ENCODE data around the gene GALT. TPM values are rescaled to one million over a fixed set of nuclear protein-coding genes. Genes with fewer than 3 reads are reported as not detected.
A peak's percentile ranks its signal among the peaks of the same experiment; 100 is the strongest.

Gene GALT
- total and polyA plus RNA-seq, 4 donors: 58.6 to 196 (median 115) TPM

DNA sequence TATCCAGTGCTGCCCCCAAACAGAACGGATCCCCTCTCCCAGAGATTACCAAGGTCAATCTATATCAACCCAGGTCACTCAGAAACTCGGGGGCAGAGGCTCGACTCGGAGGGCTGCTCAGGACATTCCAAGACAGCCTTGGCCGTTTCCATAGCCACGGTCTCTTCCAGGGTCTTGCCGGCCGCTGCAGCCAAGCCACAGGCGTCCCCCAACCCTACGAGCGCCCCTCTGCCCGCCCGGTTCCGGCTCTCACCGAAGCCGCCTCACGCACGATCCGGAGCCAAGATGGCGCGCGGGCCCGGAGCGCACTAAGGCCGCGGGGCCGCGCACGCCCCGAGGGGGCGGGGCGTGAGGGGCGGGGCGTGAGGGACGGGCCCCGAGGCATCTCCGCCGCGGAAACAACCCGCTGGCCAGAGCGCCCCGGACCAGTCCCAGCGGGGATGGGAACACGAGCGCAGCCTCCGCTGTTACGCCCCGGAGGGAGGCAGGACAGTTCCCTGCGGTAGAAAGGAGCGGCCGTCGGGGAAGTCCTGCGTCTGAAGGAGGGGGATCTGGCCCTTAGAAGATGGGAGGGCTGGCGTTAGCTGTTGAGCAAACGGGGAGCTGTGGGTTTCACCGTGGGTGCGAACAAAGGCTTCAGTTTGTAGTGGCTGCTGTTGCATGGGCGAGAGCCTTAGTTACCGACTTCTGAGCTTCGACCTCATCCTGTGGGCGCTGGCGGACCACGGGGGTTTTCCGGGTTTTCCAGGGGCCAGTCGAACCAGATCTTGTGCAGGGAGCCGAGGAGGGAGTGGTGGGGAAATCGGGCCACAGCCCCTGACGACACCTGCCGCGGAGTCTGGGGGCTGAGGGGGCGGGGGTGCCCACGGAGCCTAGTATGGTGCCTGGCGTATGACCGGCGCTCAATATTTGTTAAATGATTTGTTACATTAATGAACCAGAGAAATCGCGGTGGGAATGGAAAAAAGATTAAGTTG lies 34.4 kb upstream of the GALT start, which contains the start of gene RPP25L:
RPP25L (minus strand) TSS at position 287 of the 977 bp plus-strand sequence. CDS start 801 bp downstream, outside the sequence.
- Histone ChIP-seq H3K27ac (ENCODE audit: low read depth in 1 of 2, low read length in 2 of 2) (peak within 1 kb of the TSS; percentile 81 to 90), H3K4me1 (ENCODE audit: control insufficient read depth in 4 of 4, insufficient read depth in 4 of 4, low read length in 3 of 4) (peaks cover 11 to 29% (median 23%) of the 10 kb centered on the region in 4 donors), H3K4me3 (ENCODE audit: low read depth in 1 of 3, low read length in 3 of 3) (peak within 1 kb of the TSS; percentile 74 to 95 (median 87)), H3K9me3 (ENCODE audit: control insufficient read depth in 4 of 4, low read length in 3 of 4) (no peaks in the 10 kb centered on the region), H3K9ac (ENCODE audit: low read depth in 1 of 2, low read length in 2 of 2) (peak within 1 kb of the TSS; percentile 85 to 87), H3K27me3 (ENCODE audit: control insufficient read depth in 4 of 4, insufficient read depth in 4 of 4, low read length in 3 of 4) (no peaks in the 10 kb centered on the region), H3K36me3 (ENCODE audit: control insufficient read depth in 4 of 4, insufficient read depth in 3 of 4, low read depth in 1 of 4, low read length in 3 of 4) (peaks cover 0 to 24% (median 11%) of the 10 kb centered on the region in 4 donors)
- DNase-seq (ENCODE audit: low spot score): peak; percentile 90
- under 1% methylated on average over 77 of the region's 77 CpGs for WGBS
- peak in 1 of 2 donors; percentile 14 for TF ChIP-seq RAD21 (IDR thresholded peaks at IDR 0.05)
- TF ChIP-seq YY1 (IDR thresholded peaks at IDR 0.05): peak; percentile 91
- TF ChIP-seq, protein P1, sequence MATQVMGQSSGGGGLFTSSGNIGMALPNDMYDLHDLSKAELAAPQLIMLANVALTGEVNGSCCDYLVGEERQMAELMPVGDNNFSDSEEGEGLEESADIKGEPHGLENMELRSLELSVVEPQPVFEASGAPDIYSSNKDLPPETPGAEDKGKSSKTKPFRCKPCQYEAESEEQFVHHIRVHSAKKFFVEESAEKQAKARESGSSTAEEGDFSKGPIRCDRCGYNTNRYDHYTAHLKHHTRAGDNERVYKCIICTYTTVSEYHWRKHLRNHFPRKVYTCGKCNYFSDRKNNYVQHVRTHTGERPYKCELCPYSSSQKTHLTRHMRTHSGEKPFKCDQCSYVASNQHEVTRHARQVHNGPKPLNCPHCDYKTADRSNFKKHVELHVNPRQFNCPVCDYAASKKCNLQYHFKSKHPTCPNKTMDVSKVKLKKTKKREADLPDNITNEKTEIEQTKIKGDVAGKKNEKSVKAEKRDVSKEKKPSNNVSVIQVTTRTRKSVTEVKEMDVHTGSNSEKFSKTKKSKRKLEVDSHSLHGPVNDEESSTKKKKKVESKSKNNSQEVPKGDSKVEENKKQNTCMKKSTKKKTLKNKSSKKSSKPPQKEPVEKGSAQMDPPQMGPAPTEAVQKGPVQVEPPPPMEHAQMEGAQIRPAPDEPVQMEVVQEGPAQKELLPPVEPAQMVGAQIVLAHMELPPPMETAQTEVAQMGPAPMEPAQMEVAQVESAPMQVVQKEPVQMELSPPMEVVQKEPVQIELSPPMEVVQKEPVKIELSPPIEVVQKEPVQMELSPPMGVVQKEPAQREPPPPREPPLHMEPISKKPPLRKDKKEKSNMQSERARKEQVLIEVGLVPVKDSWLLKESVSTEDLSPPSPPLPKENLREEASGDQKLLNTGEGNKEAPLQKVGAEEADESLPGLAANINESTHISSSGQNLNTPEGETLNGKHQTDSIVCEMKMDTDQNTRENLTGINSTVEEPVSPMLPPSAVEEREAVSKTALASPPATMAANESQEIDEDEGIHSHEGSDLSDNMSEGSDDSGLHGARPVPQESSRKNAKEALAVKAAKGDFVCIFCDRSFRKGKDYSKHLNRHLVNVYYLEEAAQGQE (IDR thresholded peaks at IDR 0.05): peak; percentile 57
- TF ChIP-seq NR2F2 (IDR thresholded peaks at IDR 0.05): no peak
- TF ChIP-seq TAF1 (conservative IDR thresholded peaks at IDR 0.05): peak; percentile 62

DNA sequence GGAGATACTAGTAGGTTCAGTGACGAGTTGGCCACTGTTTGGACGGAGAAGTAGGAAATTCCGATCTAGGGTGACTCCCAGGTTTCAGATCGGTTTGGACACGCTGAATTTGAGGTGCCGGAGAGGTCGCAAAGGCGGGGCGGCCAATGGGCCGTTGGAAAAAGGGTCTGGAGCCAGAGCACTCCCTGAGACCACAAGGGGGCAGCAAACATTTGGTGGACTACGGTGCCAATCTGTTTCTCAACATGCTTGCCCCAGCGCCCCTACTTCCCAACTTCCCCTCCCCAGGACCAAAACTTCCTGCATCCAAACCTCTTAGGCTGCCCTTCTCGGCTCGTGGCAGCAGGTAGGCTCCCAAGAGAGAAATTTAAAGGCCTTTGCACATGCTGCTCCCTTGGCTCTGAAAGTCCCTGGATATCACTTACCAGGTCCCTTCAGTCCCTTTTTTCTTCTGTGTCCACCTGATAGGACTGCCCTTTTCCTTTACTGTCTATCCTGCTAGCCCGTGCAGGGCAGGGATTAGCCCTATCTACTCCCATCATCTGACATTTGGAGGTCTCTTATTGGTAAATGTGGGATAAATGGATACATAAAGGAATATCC lies 33.6 kb upstream of the GALT start:
- H3K27ac ChIP-seq (ENCODE audit: low read depth in 1 of 2, low read length in 2 of 2): peak overlapping the region; percentile 81 to 90
- 2% methylated on average over 15 of the region's 15 CpGs for WGBS
- DNase-seq (ENCODE audit: low spot score): peak; percentile 82
- peaks cover 0 to 32% (median 19%) of the 10 kb centered on the region in 4 donors for H3K36me3 ChIP-seq (ENCODE audit: control insufficient read depth in 4 of 4, insufficient read depth in 3 of 4, low read depth in 1 of 4, low read length in 3 of 4)
- peak overlapping the region; percentile 29 to 54 for H3K9ac ChIP-seq (ENCODE audit: low read depth in 1 of 2, low read length in 2 of 2)
- TF ChIP-seq GABPA (IDR thresholded peaks at IDR 0.05 in 1 of 2, conservative IDR thresholded peaks at IDR 0.05 in 1 of 2): peak in 1 of 2 donors; percentile 14
- TF ChIP-seq SP1 (IDR thresholded peaks at IDR 0.05): no peak
- TF ChIP-seq, protein P2, sequence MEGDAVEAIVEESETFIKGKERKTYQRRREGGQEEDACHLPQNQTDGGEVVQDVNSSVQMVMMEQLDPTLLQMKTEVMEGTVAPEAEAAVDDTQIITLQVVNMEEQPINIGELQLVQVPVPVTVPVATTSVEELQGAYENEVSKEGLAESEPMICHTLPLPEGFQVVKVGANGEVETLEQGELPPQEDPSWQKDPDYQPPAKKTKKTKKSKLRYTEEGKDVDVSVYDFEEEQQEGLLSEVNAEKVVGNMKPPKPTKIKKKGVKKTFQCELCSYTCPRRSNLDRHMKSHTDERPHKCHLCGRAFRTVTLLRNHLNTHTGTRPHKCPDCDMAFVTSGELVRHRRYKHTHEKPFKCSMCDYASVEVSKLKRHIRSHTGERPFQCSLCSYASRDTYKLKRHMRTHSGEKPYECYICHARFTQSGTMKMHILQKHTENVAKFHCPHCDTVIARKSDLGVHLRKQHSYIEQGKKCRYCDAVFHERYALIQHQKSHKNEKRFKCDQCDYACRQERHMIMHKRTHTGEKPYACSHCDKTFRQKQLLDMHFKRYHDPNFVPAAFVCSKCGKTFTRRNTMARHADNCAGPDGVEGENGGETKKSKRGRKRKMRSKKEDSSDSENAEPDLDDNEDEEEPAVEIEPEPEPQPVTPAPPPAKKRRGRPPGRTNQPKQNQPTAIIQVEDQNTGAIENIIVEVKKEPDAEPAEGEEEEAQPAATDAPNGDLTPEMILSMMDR (IDR thresholded peaks at IDR 0.05; ENCODE audit: low read depth, low read length, missing input control): peak; percentile 81
- TF ChIP-seq RXRA (IDR thresholded peaks at IDR 0.05): peak in 1 of 2 donors; percentile 25
- TF ChIP-seq HNF4A (conservative IDR thresholded peaks at IDR 0.05): peak in 1 of 2 donors; percentile 36
- TF ChIP-seq RAD21 (IDR thresholded peaks at IDR 0.05): peak; percentile 77 to 81
- TF ChIP-seq, protein P3, sequence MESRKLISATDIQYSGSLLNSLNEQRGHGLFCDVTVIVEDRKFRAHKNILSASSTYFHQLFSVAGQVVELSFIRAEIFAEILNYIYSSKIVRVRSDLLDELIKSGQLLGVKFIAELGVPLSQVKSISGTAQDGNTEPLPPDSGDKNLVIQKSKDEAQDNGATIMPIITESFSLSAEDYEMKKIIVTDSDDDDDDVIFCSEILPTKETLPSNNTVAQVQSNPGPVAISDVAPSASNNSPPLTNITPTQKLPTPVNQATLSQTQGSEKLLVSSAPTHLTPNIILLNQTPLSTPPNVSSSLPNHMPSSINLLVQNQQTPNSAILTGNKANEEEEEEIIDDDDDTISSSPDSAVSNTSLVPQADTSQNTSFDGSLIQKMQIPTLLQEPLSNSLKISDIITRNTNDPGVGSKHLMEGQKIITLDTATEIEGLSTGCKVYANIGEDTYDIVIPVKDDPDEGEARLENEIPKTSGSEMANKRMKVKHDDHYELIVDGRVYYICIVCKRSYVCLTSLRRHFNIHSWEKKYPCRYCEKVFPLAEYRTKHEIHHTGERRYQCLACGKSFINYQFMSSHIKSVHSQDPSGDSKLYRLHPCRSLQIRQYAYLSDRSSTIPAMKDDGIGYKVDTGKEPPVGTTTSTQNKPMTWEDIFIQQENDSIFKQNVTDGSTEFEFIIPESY (IDR thresholded peaks at IDR 0.05): no peak
- no peaks in the 10 kb centered on the region for H3K9me3 ChIP-seq (ENCODE audit: control insufficient read depth in 4 of 4, low read length in 3 of 4)
- H3K4me3 ChIP-seq (ENCODE audit: low read depth in 1 of 3, low read length in 3 of 3): peak overlapping the region; percentile 37 to 74 (median 70)
- H3K4me1 ChIP-seq (ENCODE audit: control insufficient read depth in 4 of 4, insufficient read depth in 4 of 4, low read length in 3 of 4): peaks cover 11 to 26% (median 21%) of the 10 kb centered on the region in 4 donors
- no peaks in the 10 kb centered on the region for H3K27me3 ChIP-seq (ENCODE audit: control insufficient read depth in 4 of 4, insufficient read depth in 4 of 4, low read length in 3 of 4)

Measured in liver (tissue), 9 donors.